GM21360 (cell line): ENCODE measurements around the gene MRGPRD.

Experiments
- ATAC-seq: cut with Tn5 transposase; IDR thresholded peaks from one replicate; pipeline ENCODE4 v1.9.1; 2021; ENCODE audit warnings: mild to moderate bottlenecking, moderate library complexity; ENCODE audit not compliant: unreplicated experiment

The MRGPRD gene

DNA sequence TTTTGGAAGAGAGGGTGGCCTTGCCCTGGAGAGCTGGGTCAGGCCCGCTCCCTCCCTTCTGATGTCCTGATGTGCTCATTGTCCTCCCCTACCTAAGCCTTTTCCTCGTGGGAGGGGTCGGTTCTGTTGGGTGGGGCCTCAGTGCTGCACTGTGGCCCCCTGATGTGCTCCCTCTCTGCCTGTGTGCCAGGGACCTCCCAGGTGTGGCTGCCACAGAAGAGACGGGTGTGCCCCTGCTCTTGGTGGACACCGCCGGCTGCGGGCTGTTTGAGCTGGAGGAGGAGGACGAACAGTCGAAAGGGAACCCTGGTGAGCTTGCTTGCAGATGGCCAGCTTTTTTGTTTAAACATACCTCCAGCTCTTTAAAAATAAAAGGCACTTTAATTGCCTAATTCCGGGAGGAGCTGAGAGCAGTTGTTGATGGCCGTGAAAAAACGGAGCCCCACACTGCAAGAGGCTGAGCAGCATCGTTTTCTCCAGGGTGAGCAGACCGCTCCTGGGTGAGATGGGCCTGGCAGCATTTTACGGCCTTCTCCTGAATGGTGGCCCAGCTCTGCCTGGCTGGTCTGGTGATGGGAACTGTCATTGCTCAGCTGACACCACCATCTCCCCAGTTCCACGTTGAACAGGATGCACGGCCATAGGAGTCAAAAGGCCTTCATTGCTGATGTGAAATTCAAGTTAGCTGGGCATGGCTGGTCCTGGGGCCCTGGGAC lies 47.0 kb downstream of the MRGPRD start:
- no peak for ATAC-seq

DNA sequence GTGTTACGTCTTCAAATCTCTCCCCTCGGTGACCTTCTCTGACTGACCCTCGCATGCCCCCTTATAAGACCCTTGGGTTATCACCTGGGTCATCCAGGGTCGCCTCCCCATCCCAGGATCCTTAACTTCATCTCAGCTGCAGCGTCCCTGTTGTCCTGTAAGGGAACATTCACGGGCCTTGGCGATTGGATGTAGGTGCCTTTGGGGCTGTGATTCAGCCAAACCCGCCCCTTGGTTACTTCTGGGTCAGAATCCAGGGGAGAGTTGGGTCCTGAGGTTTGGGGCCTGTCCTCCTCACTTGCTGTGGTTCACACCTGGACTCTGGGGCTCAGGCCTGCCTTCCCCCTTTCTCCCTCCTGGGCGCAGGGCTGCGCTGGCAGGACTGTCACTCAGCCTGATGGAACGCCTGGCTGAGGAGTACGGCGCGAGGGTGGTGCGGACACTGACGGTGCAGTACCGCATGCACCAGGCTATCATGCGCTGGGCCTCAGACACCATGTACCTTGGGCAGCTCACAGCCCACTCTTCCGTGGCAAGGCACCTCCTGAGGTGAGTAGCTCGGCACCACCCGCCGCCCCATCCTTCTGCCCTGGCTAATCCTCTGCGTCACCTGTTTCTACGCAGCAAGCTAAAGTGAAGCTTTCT lies 47.7 kb downstream of the MRGPRD start:
- ATAC-seq: no peak

DNA sequence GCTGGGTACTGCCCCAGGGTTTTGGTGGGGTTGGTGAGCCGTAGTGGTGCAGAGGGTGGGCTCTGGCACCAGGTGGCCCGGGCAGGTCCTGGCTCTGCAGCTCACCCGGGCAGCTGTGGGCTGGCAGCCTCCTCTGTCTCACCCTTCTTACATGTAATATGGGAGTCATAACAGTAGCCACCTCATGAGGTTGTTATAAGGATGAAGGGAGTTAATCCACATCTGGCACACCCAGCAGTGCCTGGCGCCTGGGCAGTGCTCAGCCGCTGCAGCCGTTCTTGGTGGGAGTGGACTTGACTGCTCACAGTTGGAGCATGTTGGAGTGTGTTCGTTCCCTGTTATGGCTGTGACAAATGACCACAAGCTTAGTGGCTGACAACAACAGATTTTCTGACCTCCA lies 48.4 kb downstream of the MRGPRD start:
- ATAC-seq: no peak

DNA sequence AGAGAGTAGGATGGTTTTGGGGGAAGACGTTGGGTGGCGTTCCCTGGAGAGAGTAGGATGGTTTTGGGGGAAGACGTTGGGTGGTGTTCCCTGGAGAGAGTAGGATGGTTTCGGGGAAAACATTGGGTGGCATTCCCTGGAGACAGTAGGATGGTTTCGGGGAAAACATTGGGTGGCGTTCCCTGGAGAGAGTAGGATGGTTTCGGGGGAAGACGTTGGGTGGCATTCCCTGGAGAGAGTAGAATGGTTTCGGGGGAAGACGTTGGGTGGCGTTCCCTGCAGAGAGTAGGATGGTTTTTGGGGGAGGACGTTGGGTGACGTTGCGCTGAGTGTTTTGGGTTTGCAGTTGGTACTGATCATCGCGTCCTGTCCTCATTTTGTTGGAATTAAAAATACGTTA lies 48.9 kb downstream of the MRGPRD start:
- ATAC-seq: no peak

DNA sequence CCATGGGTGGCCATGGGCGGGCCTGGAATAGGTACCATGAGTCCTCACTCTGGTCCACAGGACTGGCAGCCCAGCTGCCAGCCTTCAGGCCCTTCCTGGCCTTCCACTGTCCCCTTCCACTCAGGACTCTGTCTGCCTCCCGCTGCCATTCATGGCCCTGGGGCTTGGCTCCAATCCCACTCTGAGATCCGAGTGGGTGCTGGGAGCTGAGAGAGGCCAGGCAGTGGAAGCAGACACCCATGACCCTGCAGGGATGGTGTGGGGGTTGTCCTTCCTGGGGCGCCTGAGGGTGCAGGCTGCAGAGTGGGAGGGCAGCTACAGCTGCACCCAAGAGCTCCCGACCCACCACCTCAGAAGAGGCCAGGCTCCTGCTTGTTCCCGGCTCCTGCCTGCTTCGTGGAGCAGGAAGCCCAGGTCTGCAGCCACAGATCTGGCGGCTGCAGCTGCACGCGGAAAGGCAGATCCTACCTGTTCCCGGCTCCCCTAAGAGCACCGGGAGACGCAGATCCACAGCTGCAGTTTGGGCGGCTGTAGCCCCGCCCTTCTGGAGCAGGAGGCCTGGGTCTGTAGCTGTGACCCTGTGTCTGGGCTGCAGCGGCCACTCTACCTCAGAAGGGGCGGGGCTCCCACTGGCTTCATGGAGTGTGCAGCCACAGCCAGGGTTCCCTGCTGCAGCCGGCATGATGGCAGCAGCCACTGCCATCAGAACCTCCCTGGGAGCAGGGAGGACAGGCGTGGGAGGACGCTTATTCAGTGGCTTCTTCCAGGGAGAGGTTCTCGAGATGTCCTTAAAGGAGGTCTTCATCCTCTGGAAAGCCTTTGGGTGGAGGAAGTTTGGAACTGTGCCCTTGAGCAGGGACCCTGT lies 49.6 kb downstream of the MRGPRD start:
- no peak for ATAC-seq
